Measurements from ENCODE around the gene DDOST. TPM values are rescaled to one million over a fixed set of nuclear protein-coding genes. Genes with fewer than 3 reads are reported as not detected.
"Not testable (repeated sequence)": the region's sequence is repeated elsewhere in the genome, so short reads cannot be mapped to it uniquely, and the experiment has no call there.

Gene DDOST
- total RNA-seq, 2 experiments from 2014 or later = 96.1 to 101 TPM

- DNase-seq = peak in 1 of 14 experiments; percentile 30
- POLR2A ChIA-PET = interaction anchor here (0.6 kb wide), 1 partner anchor 72 kb away, joined by 3 read pairs; no protein-coding TSS in a partner anchor
These were observed 17.4 kb upstream of the DDOST start for GRCh38 chr1:20678599-20678998.

GRCh38 chr1:20673626-20674025 is 12.5 kb upstream of the DDOST start:
- POLR2A ChIA-PET; H3K9me3 ChIP-seq (ENCODE audit: control insufficient read depth in 1 of 2, insufficient read depth in 1 of 2, low read length in 2 of 2); H3K27ac Mint-ChIP-seq; H3K9me3 Mint-ChIP-seq; DNase-seq; H3K27ac ChIP-seq (ENCODE audit: low read depth in 1 of 2, low read length in 2 of 2); H3K4me1 Mint-ChIP-seq (ENCODE audit: low read depth); H3K4me3 ChIP-seq (ENCODE audit: low read length); H3K36me3 Mint-ChIP-seq (ENCODE audit: low read depth); ATAC-seq (ENCODE audit: poor library complexity); H3K4me1 ChIP-seq (ENCODE audit: insufficient read depth, low read length); H3K36me3 ChIP-seq (ENCODE audit: insufficient read depth, low read length); H3K4me3 Mint-ChIP-seq; H3K27me3 ChIP-seq (ENCODE audit: control insufficient read depth in 1 of 2, insufficient read depth in 2 of 2, low read length in 2 of 2); intact Hi-C loops (cut with DNase I, micrococcal nuclease): not testable (repeated sequence)
- peaks cover 16% of the 10 kb centered on the region for H3K27me3 Mint-ChIP-seq
- CTCF ChIA-PET = interaction anchor here (1.1 kb wide), 1 partner anchor 23 kb away, joined by 3 read pairs; no protein-coding TSS in a partner anchor

More at GRCh38 chr1:20678599-20678998, 17.4 kb upstream of the DDOST start:
- Histone ChIP-seq H3K36me3 (ENCODE audit: insufficient read depth, low read length) (no peaks in the 10 kb centered on the region), H3K4me3 (ENCODE audit: low read length) (no peak overlapping the region), H3K27ac (ENCODE audit: low read depth in 1 of 2, low read length in 2 of 2) (no peak overlapping the region), H3K9me3 (ENCODE audit: control insufficient read depth in 1 of 2, insufficient read depth in 1 of 2, low read length in 2 of 2) (peaks cover 0 to 5% of the 10 kb centered on the region in 2 experiments), H3K4me1 (ENCODE audit: insufficient read depth, low read length) (peaks cover 7% of the 10 kb centered on the region), H3K27me3 (ENCODE audit: control insufficient read depth in 1 of 2, insufficient read depth in 2 of 2, low read length in 2 of 2) (peaks cover 0 to 2% of the 10 kb centered on the region in 2 experiments)
- peaks cover 9% of the 10 kb centered on the region for H3K27me3 Mint-ChIP-seq
- no peak overlapping the region for H3K27ac Mint-ChIP-seq
- no peaks in the 10 kb centered on the region for H3K9me3 Mint-ChIP-seq
- CTCF ChIA-PET = no interaction called here
- ATAC-seq (ENCODE audit: poor library complexity) = no peak
- TF ChIP-seq CTCF (IDR thresholded peaks at IDR 0.05) = no peak
- H3K4me1 Mint-ChIP-seq (ENCODE audit: low read depth) = peaks cover 5% of the 10 kb centered on the region
- no peaks in the 10 kb centered on the region for H3K36me3 Mint-ChIP-seq (ENCODE audit: low read depth)
- intact Hi-C loops (cut with DNase I, micrococcal nuclease) = no loop called here
- no peak overlapping the region for H3K4me3 Mint-ChIP-seq

- intact Hi-C loops (cut with DNase I, micrococcal nuclease) = no loop called here
- H3K4me1 ChIP-seq (ENCODE audit: insufficient read depth, low read length) = no peaks in the 10 kb centered on the region
- no peak for DNase-seq
- CTCF ChIA-PET = no interaction called here
- POLR2A ChIA-PET = no interaction called here
- Mint-ChIP-seq H3K9me3 (no peaks in the 10 kb centered on the region), H3K4me3 (peak overlapping the region; percentile 42), H3K4me1 (ENCODE audit: low read depth) (no peaks in the 10 kb centered on the region), H3K27ac (no peak overlapping the region), H3K36me3 (ENCODE audit: low read depth) (no peaks in the 10 kb centered on the region), H3K27me3 (peaks cover 16% of the 10 kb centered on the region)
- H3K4me3 ChIP-seq (ENCODE audit: low read length) = no peak overlapping the region
- no peak for ATAC-seq (ENCODE audit: poor library complexity)
- no peak overlapping the region for H3K27ac ChIP-seq (ENCODE audit: low read depth in 1 of 2, low read length in 2 of 2)
- no peaks in the 10 kb centered on the region for H3K9me3 ChIP-seq (ENCODE audit: control insufficient read depth in 1 of 2, insufficient read depth in 1 of 2, low read length in 2 of 2)
- no peaks in the 10 kb centered on the region for H3K36me3 ChIP-seq (ENCODE audit: insufficient read depth, low read length)
- H3K27me3 ChIP-seq (ENCODE audit: control insufficient read depth in 1 of 2, insufficient read depth in 2 of 2, low read length in 2 of 2) = no peaks in the 10 kb centered on the region
- no peak for TF ChIP-seq CTCF (IDR thresholded peaks at IDR 0.05)
These were observed 11.1 kb upstream of the DDOST start for GRCh38 chr1:20672265-20672632.

GRCh38 chr1:20670936-20671335 is 9.8 kb upstream of the DDOST start:
- Mint-ChIP-seq H3K4me3 (no peak overlapping the region), H3K36me3 (ENCODE audit: low read depth) (no peaks in the 10 kb centered on the region), H3K27ac (no peak overlapping the region), H3K27me3 (peaks cover 11% of the 10 kb centered on the region), H3K9me3 (no peaks in the 10 kb centered on the region), H3K4me1 (ENCODE audit: low read depth) (no peaks in the 10 kb centered on the region)
- Histone ChIP-seq H3K36me3 (ENCODE audit: insufficient read depth, low read length) (no peaks in the 10 kb centered on the region), H3K4me1 (ENCODE audit: insufficient read depth, low read length) (no peaks in the 10 kb centered on the region), H3K27ac (ENCODE audit: low read depth in 1 of 2, low read length in 2 of 2) (no peak overlapping the region), H3K4me3 (ENCODE audit: low read length) (no peak overlapping the region), H3K9me3 (ENCODE audit: control insufficient read depth in 1 of 2, insufficient read depth in 1 of 2, low read length in 2 of 2) (no peaks in the 10 kb centered on the region), H3K27me3 (ENCODE audit: control insufficient read depth in 1 of 2, insufficient read depth in 2 of 2, low read length in 2 of 2) (no peaks in the 10 kb centered on the region)
- ATAC-seq (ENCODE audit: poor library complexity) = no peak
- no peak for TF ChIP-seq CTCF (IDR thresholded peaks at IDR 0.05)
- intact Hi-C loops (cut with DNase I, micrococcal nuclease) = no loop called here
- ChIA-PET POLR2A (no interaction called here), CTCF (no interaction called here)
- DNase-seq = no peak

Measured in CD4-positive, alpha-beta T cell (primary cell).